ENCODE results near the gene EED. TPM values are rescaled to one million over a fixed set of nuclear protein-coding genes. Genes with fewer than 3 reads are reported as not detected.

EED gene
- total and polyA plus RNA-seq, 9 of the 15 experiments (the other 6 are each of a cell fraction or from before 2014, with no cell fraction given), result 33.0 to 110 (median 55.1) TPM

DNA sequence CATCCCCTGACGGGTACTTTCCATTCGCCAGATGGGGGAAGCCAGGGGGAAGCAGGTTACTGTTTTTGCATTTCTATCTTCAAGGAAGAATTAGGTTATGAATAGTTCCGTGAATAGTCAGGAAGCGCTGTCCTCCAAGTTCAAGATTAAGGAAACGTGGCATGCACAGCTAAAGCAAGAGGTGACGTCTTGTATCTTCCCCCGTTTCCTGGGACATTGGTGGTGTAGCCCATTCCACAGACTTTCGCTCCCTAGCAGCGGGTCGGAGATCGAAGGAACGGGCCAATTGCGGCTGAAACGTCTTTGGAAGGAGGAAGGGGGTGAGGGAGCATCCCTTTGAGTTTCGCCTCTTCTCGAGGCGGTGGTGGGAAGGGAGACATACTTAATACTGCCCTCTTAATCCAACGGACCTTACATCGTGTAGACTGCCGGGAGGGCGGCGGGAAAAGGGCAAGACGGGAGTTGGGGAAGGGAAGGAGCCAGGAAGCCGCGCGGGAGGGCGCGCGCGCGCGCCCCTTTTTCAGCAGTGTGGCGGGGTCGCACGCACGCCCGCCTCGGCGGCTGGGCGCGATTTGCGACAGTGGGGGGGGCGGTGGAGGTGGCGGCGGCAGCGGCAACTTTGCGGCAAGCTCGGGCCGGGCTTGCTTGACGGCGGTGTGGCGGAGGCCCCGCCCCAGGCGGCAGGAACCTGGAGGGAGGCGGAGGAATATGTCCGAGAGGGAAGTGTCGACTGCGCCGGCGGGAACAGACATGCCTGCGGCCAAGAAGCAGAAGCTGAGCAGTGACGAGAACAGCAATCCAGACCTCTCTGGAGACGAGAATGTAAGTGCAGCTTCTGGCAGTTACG, at the start of gene EED (continued):
- peak in 1 of 3 experiments; percentile 69; a peak in 1 of 6 replicates for TF ChIP-seq ZBTB11 (CRISPR knock-in tag; IDR thresholded peaks at IDR 0.05)
- peak; percentile 86 for TF ChIP-seq TAF1 (IDR thresholded peaks at IDR 0.05; ENCODE audit: control insufficient read depth, extremely low read depth, insufficient read depth, low read length, severe bottlenecking)
- TF ChIP-seq ETS1 (conservative IDR thresholded peaks at IDR 0.05; ENCODE audit: control insufficient read depth, low read depth, low read length), result peak; percentile 94
- TF ChIP-seq NR2C1 (IDR thresholded peaks at IDR 0.05), result peak; percentile 41; the same call in 1 of the 2 replicates
- TF ChIP-seq NR2C1 (tag; IDR thresholded peaks at IDR 0.05), result no peak; the same call in 1 of the 2 replicates
- TF ChIP-seq BCLAF1 (IDR thresholded peaks at IDR 0.05; ENCODE audit: borderline replicate concordance in 1 of 2, control insufficient read depth in 1 of 2, low read depth in 2 of 2, low read length in 1 of 2), result peak; percentile 39 to 100; a peak in 2 of 4 replicates
- peak; percentile 95 for TF ChIP-seq SUPT5H (IDR thresholded peaks at IDR 0.05)
- TF ChIP-seq SFPQ (IDR thresholded peaks at IDR 0.05; ENCODE audit: low read depth, low read length), result no peak
- TF ChIP-seq KAT7 (CRISPR knock-in tag; IDR thresholded peaks at IDR 0.05; ENCODE audit: borderline replicate concordance), result peak; percentile 81; the same call in 1 of the 2 replicates
- TF ChIP-seq ELF2 (CRISPR knock-in tag; IDR thresholded peaks at IDR 0.05), result peak; percentile 40; the same call in 1 of the 2 replicates
- TF ChIP-seq BHLHE40 (IDR thresholded peaks at IDR 0.05; ENCODE audit: low read length), result peak; percentile 95
- peak; percentile 13 for TF ChIP-seq ARID1B (IDR thresholded peaks at IDR 0.05)
- TF ChIP-seq U2AF1 (optimal IDR thresholded peaks at IDR 0.05; ENCODE audit: low read depth, low read length), result peak; percentile 47
- peak; percentile 95 for TF ChIP-seq PCBP1 (IDR thresholded peaks at IDR 0.05; ENCODE audit: low read depth, low read length, poor library complexity, severe bottlenecking)
- TF ChIP-seq BCL6 (CRISPR knock-in tag; IDR thresholded peaks at IDR 0.05), result no peak
